Activated naive CD4-positive, alpha-beta T cell treated with anti-CD3 and anti-CD28 coated beads for 36 hours (primary cell): ENCODE measurements around the gene PPP2R1B. TPM values are rescaled to one million over a fixed set of nuclear protein-coding genes. Genes with fewer than 3 reads are reported as not detected.
"Not testable (repeated sequence)": the region's sequence is repeated elsewhere in the genome, so short reads cannot be mapped to it uniquely, and the experiment has no call there.

Experiments used
- CTCF ChIA-PET: fragments of 350-600 bp; sonication (Branson Sonifier 250); formaldehyde crosslinking; loops from one replicate; lab custom pipeline; 2021; ENCODE audit warnings: antibody characterized with exemption; lab: Charles Lee
- DNase-seq: peaks from one replicate; pipeline ENCODE4 v3.0.0-alpha.2; 2020
- H3K27ac Mint-ChIP-seq: one replicate; pipeline ENCODE4 v1.8.0; 2021; ENCODE audit warnings: mild to moderate bottlenecking, mixed read lengths
- H3K27me3 Mint-ChIP-seq: one replicate; pipeline ENCODE4 v1.8.0; 2021; ENCODE audit warnings: low read depth, mixed read lengths
- H3K36me3 Mint-ChIP-seq: one replicate; pipeline ENCODE4 v1.8.0; 2021; ENCODE audit warnings: low read depth, mixed read lengths
- H3K4me1 Mint-ChIP-seq: one replicate; pipeline ENCODE4 v1.8.0; 2021; ENCODE audit warnings: low read depth, mixed read lengths
- H3K4me3 Mint-ChIP-seq: one replicate; pipeline ENCODE4 v1.8.0; 2021; ENCODE audit warnings: mild to moderate bottlenecking, moderate library complexity, mixed read lengths
- H3K9me3 Mint-ChIP-seq: one replicate; pipeline ENCODE4 v1.8.0; 2021; ENCODE audit warnings: mixed read lengths
- intact Hi-C: fragments of 100-400 bp; cut with micrococcal nuclease; formaldehyde crosslinking; loops from one replicate; pipeline ENCODE4 v1.15.1; 2023
- total RNA-seq, 2 experiments: library from RNA; stranded (reverse); gene quantifications; one replicate each; pipeline ENCODE4 v1.2.3, GENCODE V29; 2021

Gene PPP2R1B
- total RNA-seq, 2 experiments from 2014 or later: 36.7 to 43.8 TPM

GRCh38 chr11:111778047-111778558 is 11.9 kb upstream of the PPP2R1B start:
- intact Hi-C loops: no loop called here
- H3K27ac Mint-ChIP-seq: no peak overlapping the region
- H3K4me3 Mint-ChIP-seq: no peak overlapping the region
- no peaks in the 10 kb centered on the region for H3K4me1 Mint-ChIP-seq
- H3K9me3 Mint-ChIP-seq: no peaks in the 10 kb centered on the region
- CTCF ChIA-PET: interaction anchor here (0.6 to 3.6 kb wide), 23 partner anchors 9 to 361 kb away, joined by 3 to 43 read pairs (median 10); partner anchors contain the start of gene PPP2R1B
- H3K36me3 Mint-ChIP-seq: no peaks in the 10 kb centered on the region
- H3K27me3 Mint-ChIP-seq: no peaks in the 10 kb centered on the region
- DNase-seq: no peak

DNA sequence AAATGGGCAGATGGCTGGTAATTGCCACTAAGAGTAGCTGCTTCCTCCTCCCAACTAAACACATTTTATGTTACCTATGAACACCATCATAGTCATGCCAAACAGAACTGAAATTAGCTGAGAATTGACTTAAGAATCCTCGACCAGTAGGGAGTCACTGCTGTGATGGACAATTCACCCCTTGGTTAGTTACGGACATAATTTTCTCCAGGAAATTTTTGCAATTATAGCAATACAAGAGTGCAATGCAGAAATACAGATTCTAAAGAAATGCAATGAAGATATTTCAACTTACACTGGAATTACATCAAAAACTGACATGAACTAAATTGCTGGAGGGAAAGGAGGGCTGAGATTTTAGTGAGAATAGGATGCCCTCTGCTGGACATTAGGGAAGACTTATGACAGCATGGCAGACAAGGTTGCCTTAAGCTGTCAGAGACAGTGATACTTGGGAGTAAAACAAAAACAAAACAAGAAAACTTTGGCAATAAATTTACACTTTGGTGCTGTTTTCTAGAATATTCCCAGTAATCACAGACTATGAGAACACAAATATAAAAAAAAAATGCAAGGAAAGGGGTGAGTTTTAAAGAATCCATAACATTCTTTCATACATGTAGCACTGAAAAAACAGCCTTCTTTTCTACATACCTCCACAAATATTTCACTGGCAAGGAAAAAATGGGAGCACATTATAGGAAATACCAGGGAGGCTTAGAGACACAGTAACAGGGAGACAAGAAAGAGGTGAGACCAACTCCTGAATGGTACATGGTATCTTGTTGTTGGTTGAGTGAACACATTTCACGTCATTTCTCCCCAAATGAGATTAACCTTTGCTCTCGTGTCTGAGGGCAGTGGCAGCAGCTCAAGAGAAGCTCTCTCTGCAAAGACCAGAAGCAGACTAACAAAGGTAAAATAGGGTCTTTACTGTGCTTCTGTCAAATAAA is 11.2 kb upstream of the PPP2R1B start:
- Mint-ChIP-seq H3K9me3 (no peaks in the 10 kb centered on the region), H3K27ac (no peak overlapping the region), H3K27me3 (no peaks in the 10 kb centered on the region), H3K36me3 (no peaks in the 10 kb centered on the region), H3K4me1 (no peaks in the 10 kb centered on the region), H3K4me3 (no peak overlapping the region)
- intact Hi-C loops: loop anchor here (1.0 kb wide), 5 partner anchors 64 to 323 kb away; partner anchors contain the start of gene SIK2
- CTCF ChIA-PET: interaction anchor here (0.5 to 3.6 kb wide), 34 partner anchors 8 to 362 kb away, joined by 3 to 43 read pairs (median 4); partner anchors contain the start of genes PPP2R1B and SIK2
- DNase-seq: peak; percentile 35

DNA sequence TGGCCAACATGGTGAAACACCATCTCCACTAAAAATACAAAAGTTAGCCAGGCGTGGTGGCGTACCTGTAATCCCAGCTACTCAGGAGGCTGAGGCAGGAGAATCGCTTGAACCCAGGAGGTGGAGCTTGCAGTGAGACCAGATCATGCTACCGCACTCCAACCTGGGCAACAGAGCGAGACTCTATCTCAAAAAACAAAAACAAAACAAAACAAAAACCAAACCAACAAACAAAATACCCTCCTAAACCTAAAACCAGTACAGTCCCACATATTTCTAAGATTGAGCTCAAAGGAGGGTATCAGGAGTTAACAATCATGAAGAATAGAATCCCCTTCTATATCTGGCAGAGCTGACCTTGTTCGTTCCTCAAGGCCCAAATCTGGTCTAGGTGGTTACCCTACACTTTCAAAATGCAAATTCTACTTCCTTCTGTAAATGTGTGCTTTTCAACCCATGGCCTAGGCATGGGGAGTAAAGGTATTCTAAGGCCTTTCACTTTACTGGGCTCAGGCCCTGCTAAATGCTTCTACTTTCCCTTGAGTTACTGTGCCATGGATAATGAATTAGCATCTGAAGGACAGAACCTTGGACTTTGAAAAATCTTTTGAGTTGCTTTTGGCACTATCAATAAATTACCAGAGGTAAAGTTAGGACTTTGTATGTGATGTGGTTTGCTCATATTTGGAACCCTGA is 10.4 kb upstream of the PPP2R1B start:
- Mint-ChIP-seq H3K4me1 (no peaks in the 10 kb centered on the region), H3K9me3 (no peaks in the 10 kb centered on the region), H3K27ac (no peak overlapping the region), H3K4me3 (no peak overlapping the region), H3K36me3 (no peaks in the 10 kb centered on the region), H3K27me3 (no peaks in the 10 kb centered on the region)
- CTCF ChIA-PET: interaction anchor here (0.5 to 3.6 kb wide), 27 partner anchors 8 to 322 kb away, joined by 3 to 43 read pairs (median 8); partner anchors contain the start of genes PPP2R1B and SIK2
- intact Hi-C loops: loop anchor here (1.0 kb wide), 5 partner anchors 65 to 322 kb away; partner anchors contain the start of gene SIK2
- no peak for DNase-seq

GRCh38 chr11:111774955-111775710 is 8.9 kb upstream of the PPP2R1B start:
- CTCF ChIA-PET: interaction anchor here (0.8 to 3.6 kb wide), 5 partner anchors 8 to 209 kb away, joined by 3 to 43 read pairs (median 15); no protein-coding TSS in a partner anchor
- no peak for DNase-seq
- intact Hi-C loops: no loop called here
- Mint-ChIP-seq H3K4me3 (no peak overlapping the region), H3K9me3 (no peaks in the 10 kb centered on the region), H3K27me3 (no peaks in the 10 kb centered on the region), H3K36me3 (no peaks in the 10 kb centered on the region), H3K27ac (no peak overlapping the region), H3K4me1 (no peaks in the 10 kb centered on the region)

- Mint-ChIP-seq H3K4me1 (no peaks in the 10 kb centered on the region), H3K4me3 (no peak overlapping the region), H3K27ac (no peak overlapping the region), H3K36me3 (no peaks in the 10 kb centered on the region), H3K9me3 (no peaks in the 10 kb centered on the region), H3K27me3 (no peaks in the 10 kb centered on the region)
- intact Hi-C loops: no loop called here
- CTCF ChIA-PET: no interaction called here
- DNase-seq: no peak
These were observed 6.3 kb upstream of the PPP2R1B start for GRCh38 chr11:111772535-111772934.

GRCh38 chr11:111771205-111771604 is 5.0 kb upstream of the PPP2R1B start:
- H3K4me1 Mint-ChIP-seq, H3K36me3 Mint-ChIP-seq, H3K9me3 Mint-ChIP-seq, DNase-seq, intact Hi-C loops, H3K27ac Mint-ChIP-seq, H3K27me3 Mint-ChIP-seq, H3K4me3 Mint-ChIP-seq: not testable (repeated sequence)
- CTCF ChIA-PET: interaction anchor here (0.6 to 1.0 kb wide), 2 partner anchors 71 to 207 kb away, joined by 3 read pairs; no protein-coding TSS in a partner anchor

DNA sequence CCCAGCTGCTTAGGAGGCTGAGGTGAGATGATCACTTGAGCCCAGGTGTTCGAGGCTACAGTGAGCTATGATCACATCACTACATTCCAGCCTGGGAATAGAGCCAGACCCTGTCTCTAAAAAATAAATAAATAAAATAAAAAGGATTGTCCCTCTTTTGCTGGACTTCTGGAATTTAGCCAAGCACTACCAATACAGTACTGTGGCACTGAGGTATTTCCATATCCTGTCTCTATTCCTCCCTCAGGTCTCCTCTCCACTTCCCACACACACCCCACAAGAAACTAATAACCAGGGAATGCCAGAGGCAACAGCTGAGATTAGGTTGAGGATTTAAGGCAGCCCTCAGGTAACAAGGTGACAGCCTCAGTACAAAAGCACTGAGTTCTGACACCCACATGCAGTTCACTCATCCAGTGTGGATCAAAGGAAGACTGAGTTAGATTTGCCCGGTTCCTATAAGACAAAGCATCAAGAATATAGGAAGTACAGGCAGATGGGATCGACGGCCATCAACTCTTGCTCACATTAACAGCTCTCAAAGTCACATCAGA is 4.5 kb upstream of the PPP2R1B start:
- Mint-ChIP-seq H3K9me3 (no peaks in the 10 kb centered on the region), H3K4me3 (no peak overlapping the region), H3K27me3 (no peaks in the 10 kb centered on the region), H3K36me3 (peaks cover 2% of the 10 kb centered on the region), H3K27ac (no peak overlapping the region), H3K4me1 (peaks cover 8% of the 10 kb centered on the region)
- CTCF ChIA-PET: interaction anchor here (0.6 to 1.0 kb wide), 3 partner anchors 71 to 206 kb away, joined by 3 to 6 read pairs (median 3); no protein-coding TSS in a partner anchor
- intact Hi-C loops: no loop called here
- DNase-seq: no peak

- CTCF ChIA-PET: interaction anchor here (0.7 to 2.0 kb wide), 8 partner anchors 9 to 312 kb away, joined by 3 to 30 read pairs (median 5); no protein-coding TSS in a partner anchor
- intact Hi-C loops: loop anchor here (1.0 to 10.0 kb wide), 9 partner anchors 74 to 516 kb away; partner anchors contain the start of genes DLAT, POU2AF1, PTS and SDHD
- Mint-ChIP-seq H3K4me1 (peaks cover 33% of the 10 kb centered on the region), H3K4me3 (peak overlapping the region; percentile 100), H3K27me3 (no peaks in the 10 kb centered on the region), H3K36me3 (peaks cover 31% of the 10 kb centered on the region), H3K9me3 (no peaks in the 10 kb centered on the region), H3K27ac (peak overlapping the region; percentile 96)
- DNase-seq: no peak
These were observed 599 bp upstream of the PPP2R1B start for GRCh38 chr11:111766834-111767142.

DNA sequence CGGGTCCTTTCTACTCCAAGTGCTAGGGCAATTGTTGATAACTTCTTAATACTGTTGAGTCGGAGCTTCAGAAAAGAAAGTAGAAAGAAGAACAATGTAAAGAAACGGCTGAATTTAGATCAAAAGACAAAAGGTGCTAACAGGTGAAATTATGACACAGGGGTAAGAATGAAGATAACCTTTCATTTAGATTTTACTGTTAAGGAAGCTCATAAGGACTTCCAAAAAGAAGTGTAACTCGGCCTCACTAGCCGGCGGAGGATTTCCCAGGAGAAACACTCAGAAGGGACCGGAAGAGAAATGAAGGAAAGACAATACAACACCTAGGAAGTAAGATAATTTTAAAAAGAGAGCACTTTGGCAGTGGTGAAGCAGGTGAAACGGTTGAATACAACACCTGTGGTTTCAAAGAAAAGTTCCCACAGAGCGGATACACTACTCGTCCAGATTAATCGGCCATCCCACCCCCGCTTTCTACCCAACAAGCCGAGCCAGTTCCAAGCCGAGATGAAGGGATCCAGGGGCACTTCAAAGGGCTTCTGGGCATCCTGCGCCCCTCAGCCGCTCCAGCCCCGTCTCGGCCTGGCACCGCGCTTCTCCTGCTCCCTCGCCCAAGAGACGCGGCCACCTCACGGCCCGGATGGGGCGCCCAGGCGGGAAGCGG is 737 bp downstream of the PPP2R1B start:
- Mint-ChIP-seq H3K4me3 (peak overlapping the region; percentile 100), H3K4me1 (peaks cover 33% of the 10 kb centered on the region), H3K9me3 (no peaks in the 10 kb centered on the region), H3K27ac (peak overlapping the region; percentile 96), H3K36me3 (peaks cover 41% of the 10 kb centered on the region), H3K27me3 (no peaks in the 10 kb centered on the region)
- DNase-seq: no peak
- intact Hi-C loops: loop anchor here (5.0 to 10.0 kb wide), 5 partner anchors 259 to 517 kb away; partner anchors contain the start of genes DLAT, POU2AF1, PTS and SDHD
- CTCF ChIA-PET: interaction anchor here (0.6 to 2.9 kb wide), 6 partner anchors 11 to 514 kb away, joined by 3 to 30 read pairs (median 5); no protein-coding TSS in a partner anchor

DNA sequence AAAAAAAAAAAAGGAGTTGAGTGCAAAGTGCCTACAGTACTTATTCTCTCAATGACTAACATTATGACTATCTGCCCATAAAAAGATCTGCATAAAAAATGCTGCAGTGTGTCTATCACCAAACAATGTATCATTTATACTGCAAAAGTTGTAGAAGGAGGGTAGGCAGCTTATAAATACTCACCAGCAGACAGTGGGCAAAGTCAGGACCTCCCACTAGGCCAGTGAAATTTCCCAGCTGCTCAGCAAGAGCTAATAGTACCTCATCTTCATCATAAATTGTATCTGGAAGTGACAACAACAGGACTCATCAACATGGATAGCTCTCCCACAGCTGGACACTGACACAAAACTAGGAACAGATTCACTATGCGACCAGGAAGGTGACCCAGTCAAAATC is 1.6 kb downstream of the PPP2R1B start:
- intact Hi-C loops: loop anchor here (5.0 to 10.0 kb wide), 5 partner anchors 260 to 518 kb away; partner anchors contain the start of genes DLAT, POU2AF1, PTS and SDHD
- peak overlapping the region; percentile 100 for H3K4me3 Mint-ChIP-seq
- H3K27me3 Mint-ChIP-seq: no peaks in the 10 kb centered on the region
- peaks cover 44% of the 10 kb centered on the region for H3K36me3 Mint-ChIP-seq
- no peak for DNase-seq
- H3K9me3 Mint-ChIP-seq: no peaks in the 10 kb centered on the region
- no peak overlapping the region for H3K27ac Mint-ChIP-seq
- H3K4me1 Mint-ChIP-seq: peaks cover 33% of the 10 kb centered on the region
- CTCF ChIA-PET: interaction anchor here (0.6 to 2.9 kb wide), 5 partner anchors 12 to 207 kb away, joined by 3 to 15 read pairs (median 5); no protein-coding TSS in a partner anchor
